RWPE1 (cell line): ENCODE measurements around the gene CIAPIN1.

Experiments
- CTCF ChIA-PET: fragments of 350-600 bp; sonication (Branson Sonifier 250); formaldehyde crosslinking; extraction: SDS; loops from one replicate; lab custom pipeline; 2021; lab: Yijun Ruan, JAX
- POLR2A ChIA-PET: fragments of 400-600 bp; formaldehyde crosslinking; extraction: SDS; loops from one replicate; lab custom pipeline; 2020; ENCODE audit warnings: antibody characterized with exemption; ENCODE audit not compliant: low non-redundant PET; lab: Yijun Ruan, JAX
- DNase-seq: peaks from one replicate; pipeline ENCODE4 v3.0.0; 2012; ENCODE audit warnings: low spot score
- H3K27ac ChIP-seq: fragments of 450-650 bp; 2 replicates; pipeline ENCODE4 v1.5.1; 2017
- CTCF ChIP-seq: fragments of 450-650 bp; conservative IDR thresholded peaks from 2 replicates; pipeline ENCODE4 v1.5.1; 2017; ENCODE audit warnings: low read depth, mild to moderate bottlenecking

Gene CIAPIN1

GRCh38 chr16:57468346-57468745 is 21.2 kb upstream of the CIAPIN1 start:
- POLR2A ChIA-PET = no interaction called here
- CTCF ChIA-PET = interaction anchor here (0.6 kb wide), 1 partner anchor 21 kb away, joined by 3 read pairs; no protein-coding TSS in a partner anchor
- H3K27ac ChIP-seq = no peak overlapping the region
- no peak for DNase-seq
- TF ChIP-seq CTCF = no peak

DNA sequence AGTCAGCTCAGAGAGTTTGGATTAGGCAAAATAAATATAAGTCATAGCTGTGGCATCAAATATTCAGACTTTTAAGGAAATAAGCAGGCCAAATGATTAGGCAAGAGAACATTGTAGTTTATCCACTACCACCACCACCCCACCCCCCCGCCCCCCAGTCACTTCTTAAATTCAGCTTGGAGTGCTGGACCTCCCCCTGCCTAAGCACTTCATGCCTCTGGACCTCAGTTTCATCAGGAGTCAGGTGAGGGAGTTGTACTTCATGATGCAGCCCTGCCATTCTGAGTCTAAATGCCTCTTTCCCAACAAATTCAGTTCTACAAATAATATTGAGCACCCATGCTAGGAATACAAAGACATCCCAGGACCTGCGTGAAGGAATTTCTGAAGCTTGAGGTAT is 17.3 kb upstream of the CIAPIN1 start:
- no peak for TF ChIP-seq CTCF
- POLR2A ChIA-PET = no interaction called here
- no peak for DNase-seq
- H3K27ac ChIP-seq = no peak overlapping the region
- CTCF ChIA-PET = interaction anchor here (0.5 to 1.5 kb wide), 4 partner anchors 10 to 112 kb away, joined by 3 read pairs; partner anchors contain the start of genes CIAPIN1 and COQ9

DNA sequence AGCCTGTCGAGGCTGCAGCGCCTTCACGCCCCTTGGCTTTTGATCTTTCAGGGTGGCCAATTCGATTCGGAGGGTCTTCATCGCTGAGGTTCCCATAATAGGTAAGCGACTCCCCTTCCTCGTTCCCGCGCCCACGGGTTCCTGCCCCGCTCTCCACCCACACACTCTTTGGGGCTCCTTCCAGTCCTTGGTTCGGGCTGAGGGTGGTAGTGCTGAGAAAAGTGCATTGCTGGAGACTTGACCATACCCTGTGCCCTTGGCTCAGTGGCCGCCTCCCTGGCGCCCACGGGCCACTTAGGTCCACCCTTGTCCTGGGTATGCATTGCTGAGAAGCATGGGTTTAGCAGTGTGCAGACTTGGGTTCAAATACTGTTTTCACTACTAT is 15.8 kb upstream of the CIAPIN1 start:
- H3K27ac ChIP-seq = peak overlapping the region; percentile 71
- TF ChIP-seq CTCF = no peak
- POLR2A ChIA-PET = interaction anchor here (0.6 to 0.8 kb wide), 3 partner anchors 14 to 376 kb away, joined by 3 to 4 read pairs (median 3); partner anchors contain the start of genes CIAPIN1 and COQ9
- CTCF ChIA-PET = interaction anchor here (0.7 to 2.2 kb wide), 8 partner anchors 8 to 56 kb away, joined by 3 to 14 read pairs (median 4); partner anchors contain the start of genes CIAPIN1 and COQ9
- no peak for DNase-seq

DNA sequence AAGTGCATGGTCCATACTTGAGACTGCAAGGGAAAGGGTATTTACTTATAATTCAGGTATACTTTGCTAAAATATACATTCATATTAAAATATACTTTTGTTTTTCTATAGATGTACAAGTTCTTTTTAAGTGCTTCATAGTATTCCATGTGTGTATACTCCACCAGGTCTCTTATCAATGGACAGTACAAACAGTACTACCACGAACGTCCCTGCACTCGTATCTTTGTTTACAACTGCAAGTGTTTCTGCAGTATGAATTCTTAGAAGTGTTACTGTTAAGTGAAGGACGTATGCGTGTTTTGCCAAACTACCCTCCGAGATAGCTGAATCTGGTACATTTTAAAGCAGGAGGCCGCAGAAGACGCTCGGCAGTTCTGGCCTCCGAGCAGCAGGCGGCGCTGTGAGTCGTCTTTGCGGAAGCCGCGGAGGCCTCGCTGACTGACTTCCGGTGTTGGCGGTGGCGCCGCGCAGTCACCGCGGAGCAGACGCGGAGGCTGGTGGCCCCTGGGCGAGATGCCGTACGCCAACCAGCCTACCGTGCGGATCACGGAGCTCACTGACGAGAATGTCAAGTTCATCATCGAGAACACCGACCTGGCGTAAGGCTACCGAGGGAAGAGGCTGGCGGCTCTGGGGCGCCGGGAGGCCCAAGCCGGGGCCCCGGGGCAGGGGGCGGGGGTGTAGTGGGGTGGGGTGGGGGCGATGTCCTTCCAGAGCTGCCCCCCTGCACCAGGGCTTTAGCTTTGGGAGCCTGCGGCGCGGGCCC is 15.2 kb upstream of the CIAPIN1 start, which contains the start of gene POLR2C:
Gene POLR2C (plus strand): TSS at position 471 of the 769 bp plus-strand sequence. CDS start 46 bp downstream, at position 517.
- CTCF ChIA-PET = interaction anchor here (0.6 to 2.2 kb wide), 15 partner anchors 9 to 550 kb away, joined by 3 to 14 read pairs (median 4); partner anchors contain the start of genes CIAPIN1 and COQ9
- POLR2A ChIA-PET = interaction anchor here (0.6 to 0.8 kb wide), 5 partner anchors 14 to 376 kb away, joined by 3 to 4 read pairs (median 3); partner anchors contain the start of genes CIAPIN1 and COQ9
- H3K27ac ChIP-seq = peak within 1 kb of the TSS; percentile 71
- peak; percentile 97 for TF ChIP-seq CTCF
- DNase-seq = peak; percentile 81

GRCh38 chr16:57452021-57452420 is 4.8 kb upstream of the CIAPIN1 start:
- CTCF ChIA-PET = interaction anchor here (1.2 kb wide), 1 partner anchor 10 kb away, joined by 4 read pairs; the partner anchor contains the start of gene POLR2C
- H3K27ac ChIP-seq = no peak overlapping the region
- no peak for TF ChIP-seq CTCF
- POLR2A ChIA-PET = no interaction called here
- no peak for DNase-seq

DNA sequence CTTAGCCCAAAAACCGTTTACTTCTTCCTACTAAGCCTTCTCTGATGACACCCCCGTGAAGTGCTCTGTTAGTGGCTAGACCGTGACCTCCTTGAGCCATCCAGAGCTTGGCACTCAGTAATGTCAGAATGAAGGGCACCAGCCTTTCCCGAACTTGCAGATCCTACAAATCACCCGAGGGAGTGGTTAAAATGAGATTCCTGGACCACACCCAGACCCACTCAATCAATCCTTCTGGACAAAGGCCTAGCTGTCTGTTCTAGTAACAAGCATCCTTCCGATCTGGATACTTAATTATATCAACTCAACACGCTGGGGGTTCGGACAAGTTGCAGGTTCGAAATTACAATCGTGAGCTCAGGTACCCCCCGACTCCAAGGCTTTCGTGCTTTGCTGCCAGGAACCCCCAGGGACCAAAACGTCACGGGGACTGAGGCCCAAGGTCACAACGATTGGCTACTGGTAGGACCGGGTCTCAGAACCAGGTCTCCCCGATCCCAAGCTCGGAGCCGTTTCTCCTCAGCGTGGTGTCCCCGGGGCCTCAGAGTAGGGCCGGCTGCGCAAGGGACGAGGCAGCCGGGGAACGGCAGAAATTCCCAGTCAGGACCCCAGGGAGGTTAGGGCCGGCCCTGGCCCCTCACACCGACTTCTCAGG is 527 bp downstream of the CIAPIN1 start:
- ChIA-PET POLR2A (interaction anchor here (1.0 kb wide), 1 partner anchor 16 kb away, joined by 3 read pairs; no protein-coding TSS in a partner anchor), CTCF (interaction anchor here (0.9 to 2.8 kb wide), 3 partner anchors 15 to 1228 kb away, joined by 3 to 14 read pairs (median 9); partner anchors contain the start of gene POLR2C)
- TF ChIP-seq CTCF = no peak
- peak; percentile 41 for DNase-seq
- peak overlapping the region; percentile 84 for H3K27ac ChIP-seq
